SH-SY5Y (cell line): Measurements from ENCODE around the gene RNF123.

Source experiments
- GATA2 ChIP-seq: IDR thresholded peaks from 2 replicates; pipeline ENCODE4 v1.6.1; 2011; ENCODE audit warnings: mild to moderate bottlenecking, low read depth, low read length
- GATA3 ChIP-seq: IDR thresholded peaks from 2 replicates; pipeline ENCODE4 v1.6.1; 2011; ENCODE audit warnings: low read depth, mild to moderate bottlenecking, low read length, moderate library complexity

DNA sequence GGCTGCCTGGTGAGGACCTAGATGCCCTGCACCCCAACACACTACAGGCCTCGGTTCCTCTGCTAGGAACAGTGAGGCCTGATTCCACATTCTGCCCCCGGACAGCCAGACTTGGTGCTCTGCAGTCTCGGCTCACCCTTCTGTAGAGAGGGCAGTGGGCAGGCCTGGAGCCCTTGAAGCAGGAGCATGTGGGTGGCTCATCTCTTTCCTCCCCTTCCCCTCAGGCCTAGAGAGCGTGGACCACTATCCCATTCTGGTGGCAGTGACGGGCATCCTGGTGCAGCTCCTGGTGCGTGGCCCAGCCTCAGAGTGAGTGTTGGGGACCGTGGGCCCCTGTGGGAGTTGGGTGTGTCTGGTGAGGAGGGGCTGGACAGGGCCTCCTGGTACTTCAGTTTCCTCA is 26.8 kb downstream of the RNF123 start:
- TF ChIP-seq GATA3, result no peak
- TF ChIP-seq GATA2, result no peak
